ENCODE results near the gene MRPL46.

The MRPL46 gene

GRCh38 chr15:88493844-88494243 lies 26.7 kb upstream of the MRPL46 start:
- Histone ChIP-seq H3K27ac (ENCODE audit: low read depth, low read length, poor library complexity, severe bottlenecking) (no peak overlapping the region), H2AFZ (ENCODE audit: low read length) (no peak overlapping the region), H3F3A (ENCODE audit: insufficient read depth, low read length) (no peaks in the 10 kb centered on the region), H3K36me3 (ENCODE audit: insufficient read depth, low read length) (no peaks in the 10 kb centered on the region), H3K4me1 (ENCODE audit: insufficient read depth, low read length, severe bottlenecking) (no peaks in the 10 kb centered on the region), H3K79me2 (ENCODE audit: insufficient read depth, low read length) (no peaks in the 10 kb centered on the region), H3K9me3 (ENCODE audit: low read length) (no peaks in the 10 kb centered on the region), H3K9ac (ENCODE audit: low read length) (no peak overlapping the region), H3K9me2 (ENCODE audit: low read depth, low read length) (no peaks in the 10 kb centered on the region), H3K27me3 (ENCODE audit: insufficient read depth, low read length) (no peaks in the 10 kb centered on the region), H3K4me2 (ENCODE audit: low read length) (no peak overlapping the region), H4K20me1 (ENCODE audit: insufficient read depth, low read length) (no peaks in the 10 kb centered on the region), H3K4me3 (ENCODE audit: low read depth, low read length, poor library complexity, severe bottlenecking) (no peak overlapping the region)
- TF ChIP-seq CTCF (IDR thresholded peaks at IDR 0.05; ENCODE audit: low read length) (no peak), EZH2 (IDR thresholded peaks at IDR 0.05; ENCODE audit: borderline replicate concordance, low read length) (no peak)

GRCh38 chr15:88491158-88491557 lies 24.0 kb upstream of the MRPL46 start:
- H3K4me2 ChIP-seq (ENCODE audit: low read length) = no peak overlapping the region
- H3K4me1 ChIP-seq (ENCODE audit: insufficient read depth, low read length, severe bottlenecking) = no peaks in the 10 kb centered on the region
- no peaks in the 10 kb centered on the region for H3K79me2 ChIP-seq (ENCODE audit: insufficient read depth, low read length)
- no peak overlapping the region for H2AFZ ChIP-seq (ENCODE audit: low read length)
- H3K4me3 ChIP-seq (ENCODE audit: low read depth, low read length, poor library complexity, severe bottlenecking) = no peak overlapping the region
- no peaks in the 10 kb centered on the region for H3K9me2 ChIP-seq (ENCODE audit: low read depth, low read length)
- no peak overlapping the region for H3K9ac ChIP-seq (ENCODE audit: low read length)
- H3F3A ChIP-seq (ENCODE audit: insufficient read depth, low read length) = no peaks in the 10 kb centered on the region
- no peaks in the 10 kb centered on the region for H3K27me3 ChIP-seq (ENCODE audit: insufficient read depth, low read length)
- no peaks in the 10 kb centered on the region for H4K20me1 ChIP-seq (ENCODE audit: insufficient read depth, low read length)
- TF ChIP-seq EZH2 (IDR thresholded peaks at IDR 0.05; ENCODE audit: borderline replicate concordance, low read length) = no peak
- TF ChIP-seq CTCF (IDR thresholded peaks at IDR 0.05; ENCODE audit: low read length) = no peak
- H3K9me3 ChIP-seq (ENCODE audit: low read length) = no peaks in the 10 kb centered on the region
- no peak overlapping the region for H3K27ac ChIP-seq (ENCODE audit: low read depth, low read length, poor library complexity, severe bottlenecking)
- H3K36me3 ChIP-seq (ENCODE audit: insufficient read depth, low read length) = no peaks in the 10 kb centered on the region

GRCh38 chr15:88490036-88490435 lies 22.8 kb upstream of the MRPL46 start:
- Histone ChIP-seq H3K4me3 (ENCODE audit: low read depth, low read length, poor library complexity, severe bottlenecking) (no peak overlapping the region), H3K4me1 (ENCODE audit: insufficient read depth, low read length, severe bottlenecking) (no peaks in the 10 kb centered on the region), H3K27me3 (ENCODE audit: insufficient read depth, low read length) (no peaks in the 10 kb centered on the region), H3K36me3 (ENCODE audit: insufficient read depth, low read length) (no peaks in the 10 kb centered on the region), H3K9ac (ENCODE audit: low read length) (no peak overlapping the region), H3K9me3 (ENCODE audit: low read length) (no peaks in the 10 kb centered on the region), H3K27ac (ENCODE audit: low read depth, low read length, poor library complexity, severe bottlenecking) (no peak overlapping the region), H3K9me2 (ENCODE audit: low read depth, low read length) (no peaks in the 10 kb centered on the region), H4K20me1 (ENCODE audit: insufficient read depth, low read length) (no peaks in the 10 kb centered on the region), H2AFZ (ENCODE audit: low read length) (no peak overlapping the region), H3K4me2 (ENCODE audit: low read length) (no peak overlapping the region), H3K79me2 (ENCODE audit: insufficient read depth, low read length) (no peaks in the 10 kb centered on the region), H3F3A (ENCODE audit: insufficient read depth, low read length) (no peaks in the 10 kb centered on the region)
- TF ChIP-seq CTCF (IDR thresholded peaks at IDR 0.05; ENCODE audit: low read length) (no peak), EZH2 (IDR thresholded peaks at IDR 0.05; ENCODE audit: borderline replicate concordance, low read length) (no peak)
